CD4-positive, alpha-beta T cell treated with Interleukin-17A for 4 hours (primary cell): ENCODE measurements around the gene DHX58.

Experiments
- DNase-seq: peaks from one replicate; pipeline ENCODE4 v3.0.0-alpha.2; 2020; ENCODE audit warnings: mixed read lengths

DHX58 gene

DNA sequence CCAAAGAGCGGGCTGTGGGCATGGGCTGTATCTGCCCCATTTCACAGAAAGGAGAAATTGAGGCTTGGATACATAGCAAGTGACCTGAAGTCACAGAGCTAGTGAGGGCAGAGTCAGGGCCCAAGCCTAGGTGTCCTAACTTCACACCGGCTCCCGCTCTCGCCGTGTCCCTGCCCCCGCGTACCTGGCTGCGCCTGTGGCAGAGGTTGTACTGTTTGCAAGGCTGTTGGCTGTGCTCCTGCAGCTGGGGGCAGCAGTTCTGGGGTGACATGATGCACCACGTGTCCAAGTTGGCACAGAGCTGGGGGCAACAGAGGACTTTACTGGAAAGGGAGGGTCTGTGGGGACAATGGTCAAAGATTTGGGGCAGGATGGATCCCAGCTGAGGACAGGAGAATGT, 3.4 kb downstream of the DHX58 start:
- DNase-seq = no peak

DNA sequence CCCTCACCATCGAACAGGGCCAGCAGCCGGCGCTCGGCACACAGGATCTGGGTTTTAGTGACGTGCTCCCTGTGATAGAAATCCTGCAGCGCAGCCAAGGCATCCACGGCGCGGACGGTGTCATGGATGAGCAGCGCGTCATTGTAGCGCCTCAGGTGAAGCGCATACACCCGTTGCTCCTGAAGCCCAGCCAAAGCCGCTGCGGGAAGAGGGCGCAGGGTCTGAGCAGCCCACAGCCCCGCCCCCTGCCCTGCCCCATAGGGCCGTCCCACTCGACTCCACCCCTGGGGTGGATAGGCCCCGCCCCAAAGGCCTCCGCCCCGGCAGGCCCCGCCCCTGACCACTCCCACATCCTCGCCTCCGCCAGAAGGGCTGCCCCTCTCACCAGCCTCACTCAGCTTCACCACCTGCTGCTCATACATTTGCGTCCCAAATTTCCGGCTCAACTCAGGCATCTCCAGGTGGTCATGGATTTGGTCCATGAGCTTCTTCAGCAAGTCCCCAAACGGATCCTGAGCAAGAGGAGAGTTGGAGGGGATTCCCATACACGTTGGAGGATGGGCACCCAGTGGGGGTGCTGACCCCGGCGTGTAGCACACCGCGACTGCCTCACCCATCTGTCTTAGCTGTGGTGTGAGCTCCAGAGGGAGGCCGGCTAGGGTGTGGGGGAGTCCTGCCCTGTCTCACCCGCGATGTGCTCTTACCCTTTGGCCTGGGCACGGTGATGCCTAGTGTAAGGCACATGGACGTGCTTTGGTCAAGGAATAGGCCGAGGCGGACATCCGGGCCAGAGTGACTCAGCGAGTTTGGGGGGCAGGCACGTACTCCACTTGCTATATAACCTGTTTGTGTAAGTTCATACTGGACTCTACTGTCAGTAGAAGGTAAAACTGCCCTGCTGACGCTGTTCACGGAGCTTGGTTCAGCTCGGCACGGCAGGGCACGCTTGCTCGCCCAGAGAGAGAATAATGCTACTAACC, 4.6 kb downstream of the DHX58 start:
- DNase-seq = peak; percentile 95

DNA sequence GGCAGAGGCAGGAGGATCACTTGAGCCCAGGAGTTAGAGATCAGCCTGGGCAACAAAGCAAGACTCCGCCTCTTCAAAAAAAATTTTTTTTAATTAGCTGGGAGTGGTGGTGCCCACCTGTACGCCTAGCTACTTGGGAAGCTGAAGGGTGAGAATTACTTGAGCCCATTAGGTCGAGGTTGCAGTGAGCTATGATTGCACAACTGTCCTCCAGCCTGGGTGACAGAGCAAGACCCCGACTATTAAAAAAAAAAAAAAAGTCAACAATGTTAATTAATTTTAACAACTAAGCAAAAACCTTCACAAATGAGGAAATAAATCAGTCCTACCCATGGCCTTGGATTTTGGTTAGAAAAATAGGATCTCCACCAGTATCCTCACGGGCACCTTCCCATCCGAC, 5.4 kb downstream of the DHX58 start:
- DNase-seq = no peak

DNA sequence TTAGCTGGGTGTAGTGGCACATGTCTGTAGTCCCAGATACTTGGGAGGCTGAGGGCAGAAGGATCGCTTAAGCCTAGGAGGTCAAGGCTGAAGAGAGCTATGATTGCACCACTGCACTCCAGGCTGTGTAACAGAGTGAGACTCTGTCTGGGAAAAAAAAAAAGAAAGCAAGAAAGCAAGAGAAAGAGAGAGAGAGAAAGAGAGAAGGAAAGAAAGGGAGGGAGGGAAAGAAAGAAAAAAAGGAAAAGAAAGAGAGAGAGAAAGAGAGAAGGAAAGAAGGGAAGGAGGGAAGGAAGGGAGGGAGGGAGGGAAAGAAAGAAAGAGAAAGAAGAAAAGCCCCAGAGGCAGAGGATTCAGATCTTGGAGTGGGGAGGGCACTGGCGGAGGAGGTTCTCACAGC, 6.5 kb downstream of the DHX58 start:
- no peak for DNase-seq

DNA sequence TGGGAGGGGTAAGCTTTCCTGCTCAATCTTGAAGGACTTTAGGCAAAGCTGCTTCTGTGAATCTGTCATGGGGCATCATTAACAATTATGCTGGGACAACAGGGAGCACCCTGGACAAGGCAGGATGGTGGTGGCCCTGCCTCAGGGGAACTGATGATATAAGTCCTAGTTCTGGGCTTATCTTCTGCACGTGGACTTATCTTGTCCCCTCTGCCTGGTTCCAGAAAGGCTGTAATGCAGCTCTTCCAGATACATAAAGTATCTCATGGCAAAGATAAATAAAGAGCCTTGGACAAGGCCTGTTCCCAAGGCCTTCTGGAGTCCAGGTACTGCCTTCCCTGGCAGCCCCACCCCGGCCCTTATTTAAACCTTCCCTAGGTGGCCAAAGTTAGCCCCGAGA, 8.2 kb downstream of the DHX58 start:
- no peak for DNase-seq

DNA sequence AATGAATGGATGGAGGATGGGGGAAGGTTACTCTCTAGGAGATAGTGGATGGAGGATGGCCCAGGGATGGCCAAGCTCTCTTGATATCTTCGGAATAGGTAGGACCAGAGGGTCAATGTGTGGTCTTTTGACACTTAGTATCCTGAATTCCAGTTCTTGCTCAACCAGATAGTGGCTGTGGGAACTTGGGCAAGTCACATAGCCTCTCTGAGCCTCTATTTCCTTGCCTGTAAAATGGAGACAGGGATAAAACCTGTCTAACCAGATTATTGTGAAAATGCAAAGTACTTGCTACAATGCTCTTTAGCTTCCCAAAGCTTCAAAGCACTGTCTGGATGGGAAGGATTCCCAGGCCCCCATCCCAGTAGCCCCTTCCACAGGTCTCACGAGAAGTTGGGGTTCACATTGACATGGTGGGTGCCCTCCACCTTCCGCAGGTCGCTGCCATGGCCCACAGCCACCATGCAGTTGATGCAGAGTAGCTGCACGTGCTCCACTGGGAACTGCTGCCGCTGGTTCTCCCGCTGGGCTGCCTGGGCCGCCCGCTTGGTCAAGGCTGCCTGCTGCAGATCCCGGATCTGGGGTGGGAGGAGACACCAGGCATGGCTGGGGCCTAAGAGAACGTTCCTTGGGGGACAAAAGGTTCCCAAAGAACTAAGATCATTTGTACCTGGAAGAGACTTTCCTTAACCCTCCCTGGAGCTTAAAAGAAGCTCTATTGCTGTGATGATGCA, 9.1 kb downstream of the DHX58 start:
- DNase-seq = no peak

DNA sequence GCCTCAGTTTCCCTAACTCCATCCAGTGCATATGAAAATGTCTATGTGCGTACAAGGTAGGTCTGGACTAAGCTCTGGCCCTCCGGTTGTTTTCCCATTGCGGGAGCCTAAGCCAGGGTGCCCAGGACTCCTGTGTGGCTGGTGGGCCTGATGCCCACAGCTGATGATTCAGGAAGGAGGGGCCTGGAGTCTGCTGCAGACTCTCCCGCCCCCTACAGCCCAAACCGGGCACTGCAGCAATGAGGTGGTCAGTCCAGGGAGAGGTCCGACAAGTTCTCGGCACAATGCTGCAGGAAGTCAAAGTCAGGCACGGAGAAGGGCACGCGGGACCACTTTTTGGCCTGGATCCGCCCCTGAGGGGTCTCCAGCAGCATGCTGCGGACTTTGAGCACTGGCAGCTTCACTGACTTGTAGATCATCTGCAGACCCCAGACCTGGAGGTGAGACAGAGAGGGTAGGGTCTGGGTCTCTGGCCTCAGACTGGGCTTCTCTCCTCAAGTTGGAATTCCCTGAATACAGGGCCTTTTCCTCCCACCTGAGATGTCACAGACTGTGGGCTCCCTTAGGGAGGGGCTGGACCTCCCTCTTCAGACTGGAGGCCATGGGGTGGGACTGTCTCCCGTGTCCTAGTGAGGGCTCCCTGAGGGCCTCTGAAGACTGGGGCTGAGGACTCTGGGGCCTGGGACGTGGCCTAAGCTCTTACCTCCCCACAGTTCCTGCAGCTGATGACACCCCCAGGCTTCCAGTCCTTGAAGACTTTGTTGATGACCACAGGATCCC, 10.8 kb downstream of the DHX58 start:
- DNase-seq = peak; percentile 75

DNA sequence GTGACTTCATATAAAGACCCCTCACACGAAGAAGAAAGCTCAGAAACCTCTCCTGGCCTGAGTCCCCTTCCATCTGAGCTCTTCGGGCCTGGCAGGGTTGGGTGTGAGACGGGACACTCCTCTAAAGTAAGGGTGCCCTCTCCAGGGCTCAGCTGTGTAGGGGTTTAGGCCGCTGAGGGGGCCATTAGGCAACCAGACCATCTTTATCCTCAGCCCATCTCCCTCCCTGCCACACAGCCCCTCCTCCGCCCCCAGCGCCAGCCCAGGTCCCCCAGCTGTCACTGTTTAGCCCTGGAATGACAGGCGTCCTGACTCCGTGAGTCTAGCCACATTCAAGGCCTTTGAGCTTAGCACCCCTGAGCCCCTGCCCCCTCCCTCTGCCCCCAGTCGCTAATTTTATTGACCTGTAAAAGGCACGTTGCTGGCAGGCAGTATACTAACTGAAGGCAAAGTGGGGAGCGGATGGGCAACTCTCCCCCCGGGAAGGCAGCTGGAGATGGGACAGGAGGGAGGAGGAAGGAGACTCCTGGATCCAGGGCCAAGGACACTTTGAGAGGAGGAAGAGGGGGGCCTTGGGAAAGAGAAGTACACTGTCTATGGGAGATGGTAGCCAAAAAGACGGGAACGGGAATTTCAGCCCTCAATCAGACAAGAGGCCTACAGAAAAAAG, 13.6 kb downstream of the DHX58 start:
- no peak for DNase-seq

DNA sequence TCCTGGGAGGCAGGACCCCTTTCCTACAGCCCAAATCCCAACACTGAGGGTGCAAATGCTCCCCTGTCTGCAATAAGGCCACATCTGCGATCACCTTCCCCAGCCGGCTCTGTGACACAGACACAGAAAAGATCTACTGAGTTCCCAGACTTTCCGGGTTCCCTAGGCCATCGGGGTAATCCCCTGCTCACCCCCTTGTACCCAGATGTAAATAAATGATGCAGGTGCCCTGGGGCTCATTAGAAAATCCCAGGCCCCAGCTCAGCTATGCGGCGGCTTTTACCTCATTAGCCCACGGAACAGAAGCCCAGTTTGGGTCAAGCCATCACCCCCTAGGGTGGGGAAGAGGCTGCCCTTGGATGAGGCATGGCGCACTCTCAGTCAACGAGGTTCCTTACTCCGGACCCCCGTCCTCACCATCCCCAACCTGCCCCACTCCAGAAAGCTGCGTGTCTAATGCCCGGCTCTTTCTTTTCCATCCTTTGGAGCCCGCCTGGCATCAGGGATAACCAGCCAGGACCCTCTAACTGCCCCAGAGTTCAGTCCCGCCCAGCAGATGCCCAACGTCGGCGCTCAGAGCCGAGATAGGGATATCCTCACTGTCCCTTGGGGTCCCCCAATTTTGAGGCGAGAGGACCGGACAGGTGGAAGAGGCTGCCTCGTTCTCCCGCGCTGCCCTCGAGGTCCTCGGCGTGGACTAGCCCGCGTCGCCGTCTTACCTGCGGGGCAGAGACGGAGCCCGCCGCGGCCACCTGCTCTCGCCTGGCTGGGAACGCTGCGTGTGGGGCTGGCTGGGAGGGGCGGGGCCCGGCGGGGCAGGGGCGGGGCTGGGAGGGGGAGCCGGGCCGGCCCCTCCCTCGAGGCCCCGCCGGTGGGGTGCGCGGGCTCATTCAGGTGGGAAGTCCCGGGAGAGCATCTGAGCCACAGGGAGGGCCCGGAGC, 14.6 kb downstream of the DHX58 start, which contains the start of gene ZNF385C:
TSS of gene ZNF385C (minus strand) at position 783 of the 941 bp plus-strand sequence. CDS start 35,417 bp downstream, outside the sequence.
- DNase-seq = peak; percentile 76

DNA sequence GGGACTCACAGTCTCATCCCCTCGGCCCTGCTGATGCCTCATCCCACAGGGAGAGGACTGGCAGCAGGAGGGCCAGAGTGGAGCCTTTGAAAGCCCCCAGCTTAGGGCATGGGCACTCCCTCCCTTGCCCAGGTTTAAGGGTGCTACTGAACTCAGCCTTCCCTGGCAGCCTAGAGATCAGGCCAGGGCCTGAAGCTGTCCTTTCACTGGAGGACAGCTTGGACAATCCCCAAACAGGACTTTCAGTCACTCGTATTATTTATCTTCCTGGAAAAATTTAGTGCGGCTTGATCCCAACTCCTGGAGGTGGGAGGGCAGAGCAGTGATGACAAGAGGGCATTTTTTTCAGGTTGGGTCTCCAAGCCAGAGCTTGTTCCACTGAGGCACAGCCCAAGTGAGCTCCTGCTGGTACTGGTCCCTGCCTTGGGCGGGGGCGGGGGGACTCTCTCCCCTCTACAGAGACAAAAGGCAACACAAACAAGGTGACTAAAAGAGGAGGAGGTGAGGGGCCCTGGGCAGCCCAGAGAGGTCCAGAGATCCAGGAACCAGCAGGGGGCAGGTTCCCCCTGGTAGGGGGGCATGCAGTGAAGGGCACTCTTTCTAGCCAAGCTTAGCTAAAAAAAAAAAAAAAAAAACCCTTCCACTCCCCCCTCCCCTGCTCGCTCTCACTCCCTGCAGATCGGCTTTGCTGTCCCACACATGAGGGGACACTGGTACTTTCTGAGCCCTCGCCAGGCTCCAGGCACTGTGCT, 16.0 kb downstream of the DHX58 start:
- no peak for DNase-seq

DNA sequence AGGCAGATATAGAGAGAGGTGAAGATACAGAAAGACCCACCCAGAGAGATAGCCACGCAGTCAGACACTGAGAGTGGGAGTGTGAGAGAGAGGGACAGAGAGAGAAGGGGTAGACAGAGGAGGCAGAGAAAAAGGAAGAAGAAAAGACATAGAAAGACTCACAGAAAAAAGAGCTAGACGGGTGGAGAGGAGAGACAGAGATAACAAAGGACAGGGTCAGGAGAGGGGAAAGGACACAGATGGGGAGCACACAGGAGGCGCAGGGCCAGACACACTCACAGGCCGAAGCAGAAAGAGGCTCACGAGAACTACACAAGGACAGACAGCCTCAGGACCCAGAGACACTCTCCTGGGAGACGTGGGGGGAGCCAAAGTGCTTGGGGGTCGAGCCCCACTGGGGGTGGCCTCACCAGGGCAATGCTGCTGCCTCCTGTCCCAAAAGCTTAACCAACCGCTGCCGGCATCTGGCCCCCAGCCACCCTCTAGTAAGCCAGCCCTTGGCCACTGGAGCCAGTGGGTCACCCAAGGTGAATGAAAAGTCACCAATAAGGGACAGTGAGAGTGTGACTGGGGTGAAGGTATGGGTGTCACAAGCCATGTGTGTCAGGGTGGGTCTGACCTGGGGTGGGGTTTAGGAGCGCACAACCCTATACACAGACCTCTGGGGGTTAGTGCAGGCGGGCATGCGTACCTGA, 18.0 kb downstream of the DHX58 start:
- no peak for DNase-seq

DNA sequence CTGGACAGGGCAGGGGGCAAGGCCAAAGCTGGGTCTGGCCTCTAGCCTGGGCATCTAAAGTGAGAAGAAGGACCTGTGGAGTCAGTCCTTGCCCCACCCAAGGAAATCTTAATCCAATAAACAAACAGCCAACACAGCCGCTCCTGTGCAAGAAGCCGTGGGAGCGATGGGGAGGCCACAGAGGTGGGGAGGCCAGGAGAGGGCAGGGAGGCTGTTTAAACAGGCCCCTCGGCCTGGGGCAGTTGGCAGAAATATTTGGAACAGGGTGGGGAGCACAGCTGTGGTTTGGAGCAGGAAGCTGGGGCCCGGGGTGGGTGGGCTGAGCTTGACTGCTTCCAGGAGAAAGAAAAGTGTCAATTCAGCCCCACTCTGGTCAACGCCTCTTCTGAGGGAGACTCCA, 19.6 kb downstream of the DHX58 start:
- no peak for DNase-seq

DNA sequence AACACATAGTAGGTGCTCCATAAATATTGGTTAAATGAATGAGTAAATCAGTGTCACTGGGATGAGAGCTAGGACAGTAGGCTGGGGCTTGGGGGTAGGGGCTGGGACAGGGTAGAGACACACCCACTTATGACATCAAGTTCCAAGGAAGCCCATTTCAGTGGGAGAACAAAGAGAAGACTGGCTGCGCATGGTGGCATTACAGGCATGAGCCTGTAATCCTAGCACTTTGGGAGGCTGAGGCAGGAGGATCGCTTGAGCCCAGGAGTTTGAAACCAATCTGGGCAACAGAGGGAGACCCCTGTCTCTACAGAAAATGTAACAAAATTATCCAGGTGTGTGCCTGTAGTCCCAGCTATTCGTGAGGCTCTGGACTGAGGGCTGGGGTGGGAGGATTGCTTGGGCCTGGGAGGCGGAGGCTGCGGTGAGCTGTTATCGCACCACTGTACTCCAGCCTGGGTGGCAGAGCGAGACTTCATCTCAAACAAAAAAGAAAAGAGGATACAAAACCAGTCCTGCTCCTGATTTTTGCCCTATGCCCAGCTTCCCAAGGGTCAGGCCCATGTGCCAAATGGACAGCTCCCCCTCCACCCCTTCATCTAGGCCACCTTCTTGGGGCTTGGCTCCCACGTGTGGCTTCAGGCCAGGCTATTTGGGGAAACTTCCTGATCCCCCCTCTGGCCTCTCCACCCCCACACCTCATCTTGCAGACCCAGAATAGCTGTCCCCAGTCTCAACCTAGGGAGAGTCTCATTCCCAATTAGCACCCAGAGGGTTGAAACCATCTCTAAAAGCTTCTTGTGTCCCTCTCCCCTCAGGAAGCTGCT, 21.3 kb downstream of the DHX58 start:
- DNase-seq = no peak

DNA sequence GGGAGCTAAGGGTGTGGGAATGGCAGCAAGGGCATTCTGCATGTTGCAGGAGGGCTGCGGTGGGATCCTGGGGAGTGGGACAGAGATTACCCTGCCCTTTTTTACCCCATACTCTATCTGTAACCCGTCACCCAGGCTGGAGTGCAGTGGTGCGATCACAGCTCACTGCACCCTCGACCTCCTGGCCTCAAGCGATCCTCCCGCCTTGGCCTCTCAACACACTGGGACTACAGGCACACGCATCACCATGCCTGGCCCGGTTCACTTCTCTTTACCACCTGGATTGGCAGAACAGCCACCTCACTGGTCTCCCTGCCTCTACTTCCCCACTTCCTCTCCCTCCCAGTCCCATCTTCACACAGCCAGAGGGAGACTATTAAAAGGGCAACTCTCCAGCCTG, 23.8 kb downstream of the DHX58 start:
- DNase-seq = no peak

DNA sequence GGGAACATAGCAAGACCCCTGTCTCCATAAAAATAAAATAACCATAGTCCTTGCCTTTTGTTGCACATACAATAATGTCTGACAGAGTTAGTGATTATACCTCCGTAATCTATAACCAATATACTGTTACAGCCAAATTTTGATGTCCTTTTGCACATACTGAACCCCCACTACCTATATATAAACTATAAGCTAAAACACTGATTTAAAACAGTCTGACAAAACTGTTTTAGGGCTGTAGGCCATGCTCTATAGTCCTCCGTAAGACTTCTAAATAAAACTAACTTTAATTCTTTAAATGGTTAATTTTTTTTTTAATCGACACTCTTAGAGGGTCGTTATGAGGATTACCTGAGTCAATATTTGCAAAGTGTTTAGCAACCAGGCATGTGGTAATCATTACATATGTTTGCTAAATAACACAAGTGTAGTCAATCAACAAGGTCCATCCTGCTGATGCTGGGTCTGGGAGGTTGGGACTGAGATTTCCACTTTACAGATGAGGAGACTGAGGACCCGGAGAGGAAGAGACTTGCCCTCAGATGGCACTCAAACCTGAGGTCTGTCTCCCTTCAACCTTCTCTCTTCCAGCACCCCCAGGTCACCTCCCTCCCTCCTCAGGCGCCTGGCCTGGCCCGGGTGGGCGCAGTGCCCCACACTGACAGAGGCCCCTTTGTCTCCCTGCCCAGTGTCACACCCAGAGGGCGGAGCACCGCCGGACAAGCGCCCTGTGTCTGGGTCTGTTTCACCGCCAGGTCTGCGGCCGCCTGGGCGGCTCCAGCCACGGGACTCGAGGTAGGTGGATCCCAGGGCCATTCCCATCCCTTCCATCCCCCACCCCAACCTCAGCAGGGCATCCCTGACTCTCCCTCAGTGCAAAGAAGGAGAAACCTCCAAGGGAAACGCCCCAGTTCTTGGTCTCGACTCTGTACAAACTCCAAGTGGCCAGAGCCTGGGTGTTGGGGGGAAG, 24.5 kb downstream of the DHX58 start:
- DNase-seq = no peak

DNA sequence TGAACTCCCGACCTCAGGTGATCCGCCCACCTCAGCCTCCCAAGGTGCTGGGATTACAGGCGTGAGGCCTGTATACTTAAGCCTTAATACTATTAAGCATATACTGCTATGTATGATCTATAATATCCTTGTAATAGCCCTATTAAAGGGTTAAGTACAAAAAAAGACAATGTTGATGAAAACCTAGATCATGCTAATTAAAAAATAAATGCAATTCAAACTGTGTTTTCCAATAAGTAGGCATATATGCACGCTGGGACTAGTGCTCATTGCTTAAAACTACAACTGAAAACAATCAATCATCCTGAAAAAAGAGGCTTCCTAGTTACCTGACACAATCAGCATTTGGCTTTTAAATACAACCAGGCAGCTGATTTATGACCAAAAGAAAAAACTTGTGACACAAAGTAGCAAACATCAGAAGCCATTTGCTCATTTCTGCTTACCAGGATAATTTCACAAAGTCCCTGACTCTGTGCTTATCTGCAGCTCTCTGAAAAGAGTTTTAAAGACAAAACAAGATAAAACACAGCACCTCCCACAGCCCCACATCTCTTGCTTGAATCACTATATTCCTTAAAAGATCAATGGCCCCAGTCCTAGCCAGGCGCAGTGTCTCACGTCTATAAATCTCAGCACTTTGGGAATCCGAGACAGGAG, 25.3 kb downstream of the DHX58 start:
- no peak for DNase-seq

DNA sequence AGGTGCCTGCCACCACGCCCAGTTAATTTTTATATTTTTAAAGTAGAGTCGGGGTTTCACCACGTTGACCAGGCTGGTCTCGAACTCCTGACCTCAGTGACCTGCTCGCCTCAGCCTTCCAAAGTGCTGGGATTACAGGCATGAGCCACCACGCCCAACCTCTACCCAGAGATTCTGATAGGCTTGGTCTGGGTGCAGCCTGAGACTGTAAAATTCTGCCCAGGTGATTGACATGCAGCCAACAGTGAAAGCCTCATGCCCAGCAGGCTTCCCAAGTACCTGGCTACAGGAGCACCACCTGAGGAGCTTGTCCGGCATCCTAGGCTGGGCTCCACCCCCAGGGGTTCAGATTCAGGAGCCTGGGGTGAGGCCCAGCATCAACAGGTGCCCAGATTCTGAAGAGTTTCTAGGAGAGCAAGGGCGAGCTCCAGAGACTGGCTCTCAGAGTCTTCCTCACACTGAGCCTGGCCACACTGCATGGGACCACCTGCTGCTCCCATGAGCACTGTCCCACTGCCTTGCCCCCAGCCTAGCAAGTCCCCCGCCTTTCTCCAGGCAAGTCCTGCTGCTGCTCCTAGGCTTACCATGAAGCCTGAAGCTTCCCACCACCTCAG, 30.9 kb downstream of the DHX58 start:
- DNase-seq = no peak
